Lower leg skin (tissue), 3 donors: ENCODE data around the gene MAGI2.

Experiments
- CTCF ChIP-seq, 3 donors: fragments of 450-650 bp; IDR thresholded peaks; one replicate each; pipeline ENCODE4 v1.5.1; 2016; ENCODE audit warnings: antibody characterized with exemption in 3 of 3, mild to moderate bottlenecking in 3 of 3, moderate library complexity in 2 of 3
- POLR2A ChIP-seq, 2 donors: fragments of 450-650 bp; IDR thresholded peaks; one replicate each; pipeline ENCODE4 v1.6.1; 2016 to 2017; ENCODE audit warnings: antibody characterized with exemption in 2 of 2, mild to moderate bottlenecking in 1 of 2, moderate library complexity in 1 of 2

DNA sequence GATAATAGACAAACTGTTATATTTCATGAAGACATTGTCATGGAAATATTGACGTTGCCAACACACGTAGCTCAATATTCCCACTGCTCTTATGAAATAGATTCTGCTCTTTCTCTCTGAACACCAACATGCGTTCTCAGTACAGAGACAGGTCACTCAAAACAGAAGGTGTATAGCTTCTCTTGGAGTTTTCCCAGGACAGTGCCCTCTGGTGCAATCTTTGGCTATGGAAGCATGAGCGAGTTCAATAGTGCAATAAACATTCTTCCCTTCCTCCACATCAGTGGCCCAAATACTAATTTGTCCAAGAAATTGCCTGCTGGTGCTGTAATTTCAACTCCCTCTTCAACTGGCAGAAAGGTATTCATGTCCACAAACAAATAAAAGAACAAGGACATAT, 145.3 kb downstream of the MAGI2 start:
- no peak for TF ChIP-seq CTCF (IDR thresholded peaks at IDR 0.05)
- no peak for TF ChIP-seq POLR2A (IDR thresholded peaks at IDR 0.05)
